GM12878 (cell line): ENCODE measurements around the gene BHLHE23. TPM values are rescaled to one million over a fixed set of nuclear protein-coding genes. Genes with fewer than 3 reads are reported as not detected.

Source experiments
- ATAC-seq: fragments of 200-7000 bp; cut with Tn5 transposase; 3 replicates; pipeline ENCODE4 v1.9.1; 2020; ENCODE audit warnings: mild to moderate bottlenecking, moderate library complexity
- BruUV-seq: library from RNA; stranded (reverse); fragments of 400-500 nt; replicated peaks from 2 replicates; lab custom pipeline; 2021; lab: Mats Ljungman, UMichigan
- CTCF ChIA-PET: fragments of 300-600 bp; sonication (Branson Sonifier 250); formaldehyde crosslinking; extraction: SDS; loops from one replicate; lab custom pipeline; 2021; ENCODE audit warnings: inconsistent platforms; lab: Yijun Ruan, JAX
- POLR2A ChIA-PET: fragments of 350-600 bp; formaldehyde crosslinking; extraction: SDS; loops from one replicate; lab custom pipeline; 2021; ENCODE audit warnings: inconsistent platforms; lab: Charles Lee
- RAD21 ChIA-PET: fragments of 300-600 bp; sonication (Branson Sonifier 250); formaldehyde crosslinking; loops from one replicate; lab custom pipeline; 2023; ENCODE audit warnings: antibody characterized with exemption; ENCODE audit not compliant: unreplicated experiment; lab: Charles Lee
- SMC1A ChIA-PET: fragments of 300-600 bp; sonication (Branson Sonifier 250); formaldehyde crosslinking; loops from one replicate; lab custom pipeline; 2023; ENCODE audit not compliant: unreplicated experiment, uncharacterized antibody; lab: Charles Lee
- DNase-seq: peaks from one replicate; pipeline ENCODE4 v3.0.0-alpha.2; 2011; ENCODE audit warnings: low read depth, low spot score
- FAIRE-seq: peaks from 3 replicates; lab custom pipeline; 2011; peaks lifted over from hg19 to GRCh38; lab: Jason Lieb, UNC
- H2AFZ ChIP-seq: 2 replicates; pipeline ENCODE4 v1.6.0; 2011; ENCODE audit warnings: low read depth, low read length, control low read depth; ENCODE audit not compliant: control insufficient read depth
- H3K27ac ChIP-seq: 2 replicates; pipeline ENCODE4 v1.5.1; 2011; ENCODE audit warnings: control low read depth; ENCODE audit not compliant: control insufficient read depth, insufficient read depth
- H3K27me3 ChIP-seq, 2 experiments: replicated peaks in 1 of 2; 2 replicates each; pipeline versions ENCODE4 v1.6.0 to v1.6.1; 2011; ENCODE audit warnings: low read length in 1 of 2; ENCODE audit not compliant: control insufficient read depth in 2 of 2, insufficient read depth in 2 of 2
- H3K36me3 ChIP-seq, 2 experiments: 2 replicates each; pipeline ENCODE4 v1.5.1; 2011; ENCODE audit warnings: low read length in 1 of 2; ENCODE audit not compliant: control insufficient read depth in 2 of 2, insufficient read depth in 2 of 2
- H3K4me1 ChIP-seq: 2 replicates; pipeline ENCODE4 v1.6.1; 2011; ENCODE audit warnings: mild to moderate bottlenecking, low read length, moderate library complexity, mixed read lengths; ENCODE audit not compliant: control insufficient read depth, insufficient read depth
- H3K4me2 ChIP-seq: 2 replicates; pipeline ENCODE4 v1.6.0; 2011; ENCODE audit warnings: control low read depth; ENCODE audit not compliant: control insufficient read depth, insufficient read depth
- H3K4me3 ChIP-seq: fragments of 200-600 bp; sonication (generic); 2 replicates; pipeline ENCODE4 v1.5.1; 2016
- H3K79me2 ChIP-seq: 2 replicates; pipeline ENCODE4 v1.6.0; 2011; ENCODE audit warnings: low read length; ENCODE audit not compliant: control insufficient read depth, insufficient read depth
- H3K9ac ChIP-seq: 2 replicates; pipeline ENCODE4 v1.8.0; 2011; ENCODE audit warnings: low read length, control low read depth, mixed read lengths; ENCODE audit not compliant: control insufficient read depth, insufficient read depth
- H3K9me3 ChIP-seq: replicated peaks from 3 replicates; pipeline ENCODE4 v1.5.1; 2011; ENCODE audit warnings: mild to moderate bottlenecking, low read length; ENCODE audit not compliant: control insufficient read depth, insufficient read depth
- H4K20me1 ChIP-seq: 2 replicates; pipeline ENCODE4 v1.6.0; 2011; ENCODE audit not compliant: control insufficient read depth, insufficient read depth
- MTA2 ChIP-seq: fragments of 450-650 bp; IDR thresholded peaks from 2 replicates; pipeline ENCODE4 v1.6.1; 2016; ENCODE audit warnings: low read depth, mild to moderate bottlenecking, moderate library complexity
- PML ChIP-seq: IDR thresholded peaks from 2 replicates; pipeline ENCODE4 v1.6.1; 2012; ENCODE audit warnings: low read length, inconsistent platforms
- POLR2A ChIP-seq: IDR thresholded peaks from 2 replicates; pipeline ENCODE4 v1.6.1; 2011; ENCODE audit warnings: low read depth, mild to moderate bottlenecking, low read length
- RB1 ChIP-seq: fragments of 450-650 bp; formaldehyde crosslinking; IDR thresholded peaks from 2 replicates; pipeline ENCODE4 v1.6.1; 2017; ENCODE audit warnings: mild to moderate bottlenecking, borderline replicate concordance
- TARDBP ChIP-seq: IDR thresholded peaks from 2 replicates; pipeline ENCODE4 v1.6.1; 2016; ENCODE audit warnings: borderline replicate concordance
- WGBS: methylation state at CpG from one replicate; pipeline ENCODE4 v1.1.6; 2016; ENCODE audit warnings: low lambda C conversion rate; ENCODE audit not compliant: insufficient replicate concordance, insufficient coverage; ENCODE audit errors: missing lambda C conversion rate; 5-methylcytosine and 5-hydroxymethylcytosine counted together
- in situ Hi-C: fragments of 300-500 bp; cut with MboI; formaldehyde crosslinking; loops from 9 replicates; pipeline ENCODE4 v1.14.3; 2018; ENCODE audit warnings: mixed read lengths
- intact Hi-C: fragments of 100-400 bp; cut with micrococcal nuclease; formaldehyde crosslinking; loops from one replicate; pipeline ENCODE4 v1.14.2; 2022; ENCODE audit not compliant: unreplicated experiment
- polyA plus RNA-seq, 11 experiments: library from polyadenylated mRNA; depleted of rRNA in 4 of 11; unstranded in 6 of 11; stranded (reverse) in 5 of 11; fragments of >200 nt; fragmentation: Nextera tagmentation in 4 of 11; fragmentation: Illumina TruSeq in 1 of 11; extraction: Ambion mirVana in 4 of 11; extraction: Trizol in 1 of 11; gene quantifications; 1 replicate in 1 of 11; 2 replicates in 10 of 11; pipeline versions ENCODE4 v1.2.1 to v1.2.3, GENCODE V29; 2011 to 2016; ENCODE audit warnings: inconsistent platforms in 2 of 11, missing spikeins in 2 of 11, low read depth in 1 of 11
- total RNA-seq, 4 experiments: library from RNA; depleted of rRNA in 3 of 4; stranded (reverse); fragments of >200 nt in 3 of 4; fragmentation: Illumina TruSeq in 1 of 4; extraction: Trizol in 1 of 4; gene quantifications; 2 replicates each; pipeline versions ENCODE4 v1.2.1 to v1.2.3, GENCODE V29; 2013 to 2021
- TF ChIP-seq, protein P1 (sequence below): fragments of 450-650 bp; conservative IDR thresholded peaks from 2 replicates; pipeline ENCODE4 v1.6.1; 2017; ENCODE audit warnings: mild to moderate bottlenecking, moderate library complexity
- TF ChIP-seq, protein P2 (sequence below): fragments of 450-650 bp; IDR thresholded peaks from 2 replicates; pipeline ENCODE4 v1.6.1; 2016; ENCODE audit warnings: mild to moderate bottlenecking

Gene BHLHE23
- total and polyA plus RNA-seq, 10 of the 15 experiments (the other 5 are each of a cell fraction or from before 2014, with no cell fraction given): 0.28 to 0.33 TPM; not detected in 8

DNA sequence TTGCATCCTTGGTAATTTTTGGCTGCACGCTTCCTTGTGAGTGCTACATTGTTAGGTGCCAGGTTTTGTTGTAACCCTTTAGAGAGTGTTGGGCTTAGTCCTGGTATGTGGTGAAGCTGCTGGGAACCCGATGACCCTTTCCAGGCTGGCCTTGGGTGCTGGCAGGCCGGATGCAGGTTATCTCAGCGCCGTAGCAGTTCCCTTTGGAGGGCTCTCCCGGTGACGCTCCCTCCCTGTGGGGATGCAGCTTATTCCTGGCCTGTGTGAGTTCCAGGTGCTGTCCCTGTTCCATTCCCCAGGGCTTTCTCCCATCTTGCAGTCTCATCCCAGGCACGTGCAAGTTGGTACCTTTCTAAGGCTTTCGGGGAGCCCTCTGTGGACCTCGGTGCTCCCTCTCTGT lies 13.9 kb upstream of the BHLHE23 start (continued):
- TF ChIP-seq, protein P1, sequence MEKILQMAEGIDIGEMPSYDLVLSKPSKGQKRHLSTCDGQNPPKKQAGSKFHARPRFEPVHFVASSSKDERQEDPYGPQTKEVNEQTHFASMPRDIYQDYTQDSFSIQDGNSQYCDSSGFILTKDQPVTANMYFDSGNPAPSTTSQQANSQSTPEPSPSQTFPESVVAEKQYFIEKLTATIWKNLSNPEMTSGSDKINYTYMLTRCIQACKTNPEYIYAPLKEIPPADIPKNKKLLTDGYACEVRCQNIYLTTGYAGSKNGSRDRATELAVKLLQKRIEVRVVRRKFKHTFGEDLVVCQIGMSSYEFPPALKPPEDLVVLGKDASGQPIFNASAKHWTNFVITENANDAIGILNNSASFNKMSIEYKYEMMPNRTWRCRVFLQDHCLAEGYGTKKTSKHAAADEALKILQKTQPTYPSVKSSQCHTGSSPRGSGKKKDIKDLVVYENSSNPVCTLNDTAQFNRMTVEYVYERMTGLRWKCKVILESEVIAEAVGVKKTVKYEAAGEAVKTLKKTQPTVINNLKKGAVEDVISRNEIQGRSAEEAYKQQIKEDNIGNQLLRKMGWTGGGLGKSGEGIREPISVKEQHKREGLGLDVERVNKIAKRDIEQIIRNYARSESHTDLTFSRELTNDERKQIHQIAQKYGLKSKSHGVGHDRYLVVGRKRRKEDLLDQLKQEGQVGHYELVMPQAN: no peak

DNA sequence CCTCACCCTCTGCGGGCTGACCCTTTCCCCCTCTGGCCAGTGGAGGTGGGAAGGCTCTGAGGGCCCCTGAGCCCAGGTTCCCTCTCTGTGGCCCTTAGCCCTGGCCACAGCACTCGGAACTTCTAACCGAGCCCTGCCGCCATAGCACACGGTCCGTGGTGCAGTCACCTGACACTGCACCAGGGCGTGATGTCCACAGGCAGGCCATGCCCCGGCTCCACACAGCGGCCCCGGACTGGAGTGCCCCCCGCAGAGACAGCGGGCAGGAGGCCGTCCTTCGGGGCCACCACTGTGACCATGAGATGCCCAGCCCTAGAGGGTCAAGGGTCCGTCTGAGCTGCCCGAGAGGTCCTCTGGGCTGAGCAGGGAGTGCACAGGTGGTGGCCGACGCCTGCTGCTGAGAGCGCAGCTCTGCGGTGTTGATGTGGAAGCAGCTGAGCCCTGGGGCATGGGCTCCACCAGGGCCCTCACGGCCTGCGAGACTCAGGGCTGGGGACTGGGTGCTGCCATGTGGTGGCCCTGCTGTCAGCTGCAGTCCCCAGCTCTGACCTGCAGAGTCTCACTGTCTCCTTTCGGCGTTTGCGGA lies 11.2 kb upstream of the BHLHE23 start:
- no TSS peak for BruUV-seq
- no peak for DNase-seq
- no peak for FAIRE-seq

More for the DNA sequence above, 11.2 kb upstream of the BHLHE23 start:
- Histone ChIP-seq H3K79me2 (peaks cover 40% of the 10 kb centered on the region), H3K4me1 (peaks cover 11% of the 10 kb centered on the region), H3K9me3 (peaks cover 3% of the 10 kb centered on the region), H3K9ac (no peak overlapping the region), H3K4me2 (no peak overlapping the region), H3K4me3 (no peak overlapping the region), H3K27ac (no peak overlapping the region), H3K27me3 (no peaks in the 10 kb centered on the region), H2AFZ (no peak overlapping the region), H3K36me3 (no peaks in the 10 kb centered on the region; a peak in 1 of 4 replicates), H4K20me1 (no peaks in the 10 kb centered on the region)
- ChIA-PET POLR2A (no interaction called here), SMC1A (no interaction called here), CTCF (interaction anchor here (1.3 kb wide), 1 partner anchor 9 kb away, joined by 3 read pairs; no protein-coding TSS in a partner anchor), RAD21 (no interaction called here)
- TF ChIP-seq TARDBP (no peak), RB1 (no peak), POLR2A (no peak), MTA2 (no peak), PML (no peak)
- TF ChIP-seq, protein P2, sequence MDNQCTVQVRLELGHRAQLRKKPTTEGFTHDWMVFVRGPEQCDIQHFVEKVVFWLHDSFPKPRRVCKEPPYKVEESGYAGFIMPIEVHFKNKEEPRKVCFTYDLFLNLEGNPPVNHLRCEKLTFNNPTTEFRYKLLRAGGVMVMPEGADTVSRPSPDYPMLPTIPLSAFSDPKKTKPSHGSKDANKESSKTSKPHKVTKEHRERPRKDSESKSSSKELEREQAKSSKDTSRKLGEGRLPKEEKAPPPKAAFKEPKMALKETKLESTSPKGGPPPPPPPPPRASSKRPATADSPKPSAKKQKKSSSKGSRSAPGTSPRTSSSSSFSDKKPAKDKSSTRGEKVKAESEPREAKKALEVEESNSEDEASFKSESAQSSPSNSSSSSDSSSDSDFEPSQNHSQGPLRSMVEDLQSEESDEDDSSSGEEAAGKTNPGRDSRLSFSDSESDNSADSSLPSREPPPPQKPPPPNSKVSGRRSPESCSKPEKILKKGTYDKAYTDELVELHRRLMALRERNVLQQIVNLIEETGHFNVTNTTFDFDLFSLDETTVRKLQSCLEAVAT: no peak
- intact Hi-C loops: no loop called here
- no peak for ATAC-seq
- in situ Hi-C loops: no loop called here
- WGBS: 95% methylated on average over 25 of the region's 25 CpGs
